ENCODE results near the gene ARHGAP29.

GRCh38 chr1:94156096-94156625 is 81.2 kb downstream of the ARHGAP29 start:
- TF ChIP-seq CTCF (IDR thresholded peaks at IDR 0.05) (no peak), POLR2A (IDR thresholded peaks at IDR 0.05) (no peak), EP300 (IDR thresholded peaks at IDR 0.05; ENCODE audit: low read depth) (no peak), POLR2AphosphoS5 (IDR thresholded peaks at IDR 0.05) (no peak)
